PFSK-1 (cell line): ENCODE data around the gene UBD.

ENCODE experiments used
- FOXP2 ChIP-seq: optimal IDR thresholded peaks from 2 replicates; pipeline ENCODE3; 2011; ENCODE audit warnings: borderline replicate concordance, control low read depth, inconsistent platforms; ENCODE audit not compliant: insufficient read depth; ENCODE audit errors: extremely low read length, extremely low read depth
- POLR2AphosphoS5 ChIP-seq: IDR thresholded peaks from 2 replicates; pipeline ENCODE4 v1.6.1; 2012; ENCODE audit warnings: low read depth, mild to moderate bottlenecking, control low read depth, low read length, moderate library complexity
- SIN3A ChIP-seq: IDR thresholded peaks from 2 replicates; pipeline ENCODE4 v1.6.1; 2012; ENCODE audit warnings: mild to moderate bottlenecking, low read length, moderate library complexity, borderline replicate concordance; ENCODE audit not compliant: insufficient read depth
- TAF1 ChIP-seq: IDR thresholded peaks from 2 replicates; pipeline ENCODE4 v1.6.1; 2012; ENCODE audit warnings: low read length, control low read depth, borderline replicate concordance; ENCODE audit not compliant: insufficient read depth
- TF ChIP-seq, protein P1 (sequence below), 2 experiments: IDR thresholded peaks; 2 replicates each; pipeline versions ENCODE4 v1.6.1 to v1.8.0; 2011 to 2012; ENCODE audit warnings: low read depth in 2 of 2, low read length in 2 of 2, control low read depth in 1 of 2, inconsistent platforms in 1 of 2, mild to moderate bottlenecking in 1 of 2, moderate library complexity in 1 of 2; ENCODE audit not compliant: insufficient read depth in 1 of 2

DNA sequence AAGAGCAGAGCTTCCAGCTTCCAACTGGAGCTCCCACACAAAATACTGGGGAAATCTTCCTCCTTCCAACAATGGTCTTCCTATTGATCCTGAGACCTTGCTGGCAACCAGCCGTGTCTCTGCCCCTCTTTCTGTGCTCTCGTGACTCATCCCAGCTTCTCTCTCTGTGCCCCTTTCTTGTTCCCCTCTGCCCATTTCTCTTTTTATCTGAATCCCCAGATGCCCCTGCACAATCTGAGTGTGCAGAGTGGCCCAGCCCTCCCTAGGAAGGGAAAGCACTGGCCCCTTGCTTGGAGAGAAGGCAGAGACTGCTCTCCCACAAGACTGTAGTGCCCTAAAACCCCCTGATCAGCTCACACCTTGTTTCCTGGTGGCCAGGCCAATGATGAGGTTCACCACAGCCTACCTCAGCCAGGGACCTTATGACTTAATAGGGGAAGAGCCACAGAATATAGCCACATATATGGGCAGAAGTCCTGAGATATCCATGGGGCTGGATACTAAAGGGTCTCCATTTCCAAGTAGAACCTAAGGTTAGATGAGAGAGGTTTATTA lies 48.7 kb downstream of the UBD start:
- TF ChIP-seq FOXP2, result no peak
- TF ChIP-seq, protein P1, sequence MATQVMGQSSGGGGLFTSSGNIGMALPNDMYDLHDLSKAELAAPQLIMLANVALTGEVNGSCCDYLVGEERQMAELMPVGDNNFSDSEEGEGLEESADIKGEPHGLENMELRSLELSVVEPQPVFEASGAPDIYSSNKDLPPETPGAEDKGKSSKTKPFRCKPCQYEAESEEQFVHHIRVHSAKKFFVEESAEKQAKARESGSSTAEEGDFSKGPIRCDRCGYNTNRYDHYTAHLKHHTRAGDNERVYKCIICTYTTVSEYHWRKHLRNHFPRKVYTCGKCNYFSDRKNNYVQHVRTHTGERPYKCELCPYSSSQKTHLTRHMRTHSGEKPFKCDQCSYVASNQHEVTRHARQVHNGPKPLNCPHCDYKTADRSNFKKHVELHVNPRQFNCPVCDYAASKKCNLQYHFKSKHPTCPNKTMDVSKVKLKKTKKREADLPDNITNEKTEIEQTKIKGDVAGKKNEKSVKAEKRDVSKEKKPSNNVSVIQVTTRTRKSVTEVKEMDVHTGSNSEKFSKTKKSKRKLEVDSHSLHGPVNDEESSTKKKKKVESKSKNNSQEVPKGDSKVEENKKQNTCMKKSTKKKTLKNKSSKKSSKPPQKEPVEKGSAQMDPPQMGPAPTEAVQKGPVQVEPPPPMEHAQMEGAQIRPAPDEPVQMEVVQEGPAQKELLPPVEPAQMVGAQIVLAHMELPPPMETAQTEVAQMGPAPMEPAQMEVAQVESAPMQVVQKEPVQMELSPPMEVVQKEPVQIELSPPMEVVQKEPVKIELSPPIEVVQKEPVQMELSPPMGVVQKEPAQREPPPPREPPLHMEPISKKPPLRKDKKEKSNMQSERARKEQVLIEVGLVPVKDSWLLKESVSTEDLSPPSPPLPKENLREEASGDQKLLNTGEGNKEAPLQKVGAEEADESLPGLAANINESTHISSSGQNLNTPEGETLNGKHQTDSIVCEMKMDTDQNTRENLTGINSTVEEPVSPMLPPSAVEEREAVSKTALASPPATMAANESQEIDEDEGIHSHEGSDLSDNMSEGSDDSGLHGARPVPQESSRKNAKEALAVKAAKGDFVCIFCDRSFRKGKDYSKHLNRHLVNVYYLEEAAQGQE (IDR thresholded peaks at IDR 0.05; ENCODE audit: insufficient read depth in 1 of 2, low read depth in 2 of 2, low read length in 2 of 2), result no peak
- TF ChIP-seq POLR2AphosphoS5, result no peak
- TF ChIP-seq SIN3A, result no peak
- no peak for TF ChIP-seq TAF1
